Muscle of leg (tissue), 11 donors: ENCODE data around the gene GCN1. TPM values are rescaled to one million over a fixed set of nuclear protein-coding genes. Genes with fewer than 3 reads are reported as not detected.

Experiments
- DNase-seq: peaks from one replicate; pipeline ENCODE4 v3.0.0; 2013
- H3K27ac ChIP-seq: one replicate; pipeline ENCODE4 v1.5.1; 2013; ENCODE audit warnings: mild to moderate bottlenecking, low read length, control low read depth
- H3K27me3 ChIP-seq: one replicate; pipeline ENCODE4 v1.6.1; 2013; ENCODE audit warnings: low read length; ENCODE audit not compliant: control insufficient read depth, insufficient read depth
- H3K36me3 ChIP-seq: one replicate; pipeline ENCODE4 v1.6.1; 2013; ENCODE audit warnings: low read length; ENCODE audit not compliant: control insufficient read depth, insufficient read depth
- H3K4me1 ChIP-seq: one replicate; pipeline ENCODE4 v1.6.1; 2013; ENCODE audit warnings: low read length; ENCODE audit not compliant: control insufficient read depth, insufficient read depth
- H3K4me3 ChIP-seq: one replicate; pipeline ENCODE4 v1.5.1; 2013; ENCODE audit warnings: low read length, control low read depth
- H3K9me3 ChIP-seq: replicated peaks from 2 replicates; pipeline ENCODE4 v1.6.1; 2013; ENCODE audit warnings: low read depth, low read length; ENCODE audit not compliant: control insufficient read depth
- WGBS: methylation state at CpG from one replicate; pipeline ENCODE4 v1.1.5; 2013; ENCODE audit warnings: missing lambda C conversion rate; ENCODE audit not compliant: insufficient coverage; 5-methylcytosine and 5-hydroxymethylcytosine counted together
- polyA plus RNA-seq, 8 donors: library from polyadenylated mRNA; unstranded; fragments of 120-200 nt; gene quantifications; one replicate each; pipeline versions ENCODE4 v1.2.1 to v1.2.3, GENCODE V29; 2013; ENCODE audit warnings: inconsistent platforms in 1 of 8, low replicate concordance in 1 of 8; ENCODE audit not compliant: insufficient read length in 8 of 8, insufficient read depth in 1 of 8
- total RNA-seq: library from RNA; stranded (reverse); fragments of 120-200 nt; gene quantifications from one replicate; pipeline ENCODE4 v1.2.4, GENCODE V29; 2013

Gene GCN1
- total and polyA plus RNA-seq, 9 donors = 34.9 to 50.6 (median 43.5) TPM

DNA sequence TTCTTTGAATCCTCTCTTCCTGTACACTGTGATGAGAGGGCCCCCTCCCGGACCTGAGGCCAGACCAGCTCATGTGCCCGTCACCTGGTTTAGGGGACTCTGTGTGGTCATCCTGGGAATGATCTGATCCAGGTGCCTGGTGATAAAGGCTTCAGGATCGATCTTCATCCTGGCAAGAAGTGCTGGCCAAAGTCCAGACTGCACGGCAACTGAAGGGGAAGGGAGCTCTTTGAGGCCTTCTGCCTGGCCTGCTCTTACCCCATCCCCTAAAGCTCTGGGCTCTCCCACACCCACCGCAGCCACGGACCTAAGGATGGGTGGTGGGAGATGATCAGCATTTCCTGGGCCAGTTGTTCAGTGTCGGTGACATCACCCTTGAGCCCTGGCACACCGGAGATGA is 31.8 kb downstream of the GCN1 start:
- 97% methylated on average over 5 of the region's 8 CpGs for WGBS
- DNase-seq = no peak
- Histone ChIP-seq H3K27me3 (no peaks in the 10 kb centered on the region), H3K36me3 (peaks cover 78% of the 10 kb centered on the region), H3K4me1 (no peaks in the 10 kb centered on the region), H3K9me3 (no peaks in the 10 kb centered on the region), H3K4me3 (no peak overlapping the region), H3K27ac (no peak overlapping the region)

DNA sequence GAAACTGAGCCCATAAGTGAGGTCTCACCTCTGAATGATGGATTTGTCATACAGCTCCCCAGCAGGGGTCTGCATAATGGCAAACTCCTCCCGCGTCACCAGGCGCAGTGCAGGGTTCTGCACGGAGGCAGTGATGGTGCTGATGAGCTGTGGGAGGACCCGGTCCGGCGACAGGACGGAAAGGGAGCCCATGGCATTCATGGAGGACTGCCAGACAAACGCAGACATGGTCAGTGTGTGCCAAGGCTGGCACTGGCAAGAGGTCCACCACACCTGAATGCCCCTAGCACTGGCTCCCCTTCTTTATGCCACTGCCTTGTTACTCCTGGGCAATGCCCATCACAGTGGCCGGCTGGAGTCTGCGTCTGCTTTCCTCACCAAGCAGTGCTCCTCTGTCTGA is 32.7 kb downstream of the GCN1 start:
- 94% methylated on average over 11 of the region's 11 CpGs for WGBS
- no peak for DNase-seq
- no peaks in the 10 kb centered on the region for H3K9me3 ChIP-seq
- no peaks in the 10 kb centered on the region for H3K27me3 ChIP-seq
- peaks cover 77% of the 10 kb centered on the region for H3K36me3 ChIP-seq
- H3K4me3 ChIP-seq = no peak overlapping the region
- no peak overlapping the region for H3K27ac ChIP-seq
- H3K4me1 ChIP-seq = no peaks in the 10 kb centered on the region

DNA sequence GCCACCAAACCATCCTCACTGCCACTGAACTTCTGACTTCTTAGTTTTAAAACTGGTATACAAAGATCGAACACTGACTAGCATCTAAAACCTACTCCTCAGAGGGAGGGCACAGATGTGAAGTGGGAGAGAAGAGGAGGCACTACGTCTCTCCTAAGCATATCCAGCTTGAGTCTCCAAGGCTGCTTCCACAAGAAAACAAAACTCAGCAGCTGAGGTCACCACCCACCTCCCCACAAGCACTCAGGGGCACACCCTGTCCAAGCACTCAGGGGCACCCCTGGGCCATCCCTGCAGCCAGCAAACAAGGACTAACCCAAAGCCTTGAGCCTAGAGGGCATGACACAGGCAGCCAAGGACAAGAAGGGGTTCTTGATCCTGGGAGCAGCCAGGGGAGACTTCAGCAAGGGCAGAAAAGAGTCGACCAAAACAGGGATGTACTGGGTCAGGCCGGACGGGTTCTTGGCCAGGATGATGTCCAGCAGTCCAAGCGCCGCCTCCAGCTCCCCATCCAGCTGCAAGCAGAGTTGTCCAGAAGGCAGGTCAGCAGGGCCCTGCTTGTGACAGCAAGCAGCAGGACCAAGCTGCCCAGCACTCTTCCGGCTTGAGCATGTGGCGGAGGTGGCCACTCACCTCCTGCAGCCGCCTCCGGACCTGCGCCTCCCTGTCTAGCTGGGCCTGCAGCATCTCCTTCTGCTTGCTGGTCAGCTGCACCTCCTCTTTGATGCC is 34.8 kb downstream of the GCN1 start:
- H3K9me3 ChIP-seq = no peaks in the 10 kb centered on the region
- H3K4me1 ChIP-seq = no peaks in the 10 kb centered on the region
- 86% methylated on average over 10 of the region's 12 CpGs for WGBS
- DNase-seq = no peak
- H3K36me3 ChIP-seq = peaks cover 91% of the 10 kb centered on the region
- no peak overlapping the region for H3K4me3 ChIP-seq
- H3K27ac ChIP-seq = no peak overlapping the region
- no peaks in the 10 kb centered on the region for H3K27me3 ChIP-seq

DNA sequence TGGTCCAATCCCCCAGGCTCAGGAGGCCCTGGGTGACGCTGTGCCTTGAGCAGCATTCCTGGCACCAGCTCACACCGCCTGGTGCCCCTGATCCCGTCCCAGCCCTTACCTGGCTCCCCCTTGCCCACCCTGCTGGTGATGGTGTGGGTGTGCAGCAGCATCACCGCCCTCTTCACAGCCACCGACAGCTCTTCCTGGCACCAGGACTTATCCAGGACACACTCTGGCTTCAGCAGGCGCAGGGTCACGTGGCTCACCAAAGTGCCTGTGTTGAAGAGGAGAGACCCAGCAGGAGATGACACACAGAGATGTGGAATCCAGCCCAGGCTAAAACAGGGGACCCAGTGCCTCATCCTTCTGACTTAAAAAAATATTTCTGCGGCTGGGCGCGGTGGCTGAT is 36.2 kb downstream of the GCN1 start:
- no peaks in the 10 kb centered on the region for H3K4me1 ChIP-seq
- DNase-seq = no peak
- H3K9me3 ChIP-seq = no peaks in the 10 kb centered on the region
- H3K4me3 ChIP-seq = no peak overlapping the region
- H3K36me3 ChIP-seq = peaks cover 92% of the 10 kb centered on the region
- H3K27me3 ChIP-seq = no peaks in the 10 kb centered on the region
- no peak overlapping the region for H3K27ac ChIP-seq
- WGBS = 89% methylated on average over 8 of the region's 10 CpGs

DNA sequence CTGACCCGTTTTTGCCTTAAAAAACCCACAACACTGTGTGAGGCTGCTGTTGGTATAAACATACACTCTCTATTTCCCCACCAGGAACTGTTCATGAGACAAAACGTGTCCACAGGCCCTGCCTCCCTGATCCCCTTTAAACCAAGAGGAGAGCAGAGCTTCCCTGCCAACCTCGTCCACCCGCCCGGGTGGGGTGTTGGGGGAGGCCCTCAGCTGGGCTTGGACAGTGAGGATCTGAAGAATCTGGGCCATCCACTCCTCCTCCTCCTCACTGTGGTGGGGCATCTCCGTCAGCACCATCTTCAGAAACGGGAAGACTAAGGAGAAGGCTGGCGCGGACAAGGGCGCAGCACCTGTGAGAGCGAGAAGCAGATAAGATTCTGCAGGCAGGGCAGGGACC is 36.8 kb downstream of the GCN1 start:
- H3K4me3 ChIP-seq = no peak overlapping the region
- peaks cover 92% of the 10 kb centered on the region for H3K36me3 ChIP-seq
- no peaks in the 10 kb centered on the region for H3K9me3 ChIP-seq
- H3K27me3 ChIP-seq = no peaks in the 10 kb centered on the region
- H3K4me1 ChIP-seq = no peaks in the 10 kb centered on the region
- 93% methylated on average over 6 of the region's 11 CpGs for WGBS
- H3K27ac ChIP-seq = no peak overlapping the region
- DNase-seq = no peak

DNA sequence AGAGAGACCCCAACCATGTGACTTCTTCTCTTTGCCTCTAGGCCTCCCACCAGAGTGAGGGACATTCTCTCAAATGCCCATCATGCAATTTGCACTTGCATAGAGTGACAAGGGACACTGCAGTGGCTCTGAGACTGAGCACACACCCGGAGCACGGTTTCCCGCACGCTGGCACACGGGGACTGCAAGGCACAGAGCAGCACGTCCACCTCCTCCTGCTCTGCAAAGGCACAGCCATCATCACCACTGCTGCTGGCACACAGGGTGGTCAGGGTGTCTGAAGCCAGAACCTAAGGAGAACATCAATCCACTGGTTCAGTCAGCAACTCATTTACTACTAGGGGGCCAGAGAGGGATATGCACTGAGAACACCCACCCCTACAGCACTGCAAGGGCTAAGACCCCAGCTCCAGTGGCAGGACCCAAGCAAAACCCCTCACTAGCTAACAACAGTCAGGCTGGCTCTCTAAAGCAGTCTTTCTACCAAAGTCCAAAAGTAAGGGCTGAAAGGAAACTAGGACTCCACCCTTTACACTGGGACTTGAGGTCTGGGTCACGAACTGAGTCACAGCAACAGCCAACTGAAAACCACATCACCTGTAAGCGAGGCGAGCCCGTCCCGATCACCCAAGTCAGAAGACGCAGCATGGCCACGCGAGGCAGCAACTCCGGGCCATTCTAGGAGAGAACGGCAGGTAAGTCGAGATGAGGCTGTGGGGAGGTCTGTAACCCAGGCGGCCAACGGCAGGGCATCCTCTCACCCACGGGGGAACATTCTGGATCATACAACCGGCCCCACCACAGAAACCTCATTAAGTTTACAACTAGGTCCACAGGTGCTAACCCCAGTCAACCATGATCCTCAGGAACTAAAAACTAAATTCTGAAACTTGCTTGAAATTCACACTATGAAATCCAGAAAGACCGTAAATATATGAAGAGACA is 37.9 kb downstream of the GCN1 start:
- Histone ChIP-seq H3K4me3 (no peak overlapping the region), H3K36me3 (peaks cover 89% of the 10 kb centered on the region), H3K9me3 (no peaks in the 10 kb centered on the region), H3K27ac (no peak overlapping the region), H3K4me1 (no peaks in the 10 kb centered on the region), H3K27me3 (no peaks in the 10 kb centered on the region)
- WGBS = 99% methylated on average over 11 of the region's 22 CpGs
- DNase-seq = no peak

DNA sequence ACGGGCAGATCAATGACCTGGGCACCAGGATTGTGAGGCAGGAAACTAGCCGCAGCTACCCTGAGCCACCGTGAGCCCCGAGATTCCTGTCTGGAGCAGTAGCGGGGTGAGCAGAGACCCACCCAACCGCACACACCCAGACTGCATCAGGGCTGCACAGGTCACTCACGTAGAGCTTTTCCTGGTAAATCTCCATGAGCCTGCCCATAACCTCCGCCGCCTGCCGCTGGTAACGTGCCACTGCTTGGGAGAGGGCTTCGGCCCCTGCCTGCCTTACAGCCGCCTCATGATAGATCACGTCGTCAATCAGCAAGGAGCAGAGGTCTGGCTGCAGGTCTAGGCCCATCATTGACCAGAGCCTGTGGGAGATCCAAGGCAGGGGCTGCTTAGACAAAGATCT is 39.4 kb downstream of the GCN1 start:
- Histone ChIP-seq H3K27ac (no peak overlapping the region), H3K4me3 (no peak overlapping the region), H3K27me3 (no peaks in the 10 kb centered on the region), H3K4me1 (no peaks in the 10 kb centered on the region), H3K9me3 (no peaks in the 10 kb centered on the region), H3K36me3 (peaks cover 86% of the 10 kb centered on the region)
- 93% methylated on average over 15 of the region's 15 CpGs for WGBS
- no peak for DNase-seq

DNA sequence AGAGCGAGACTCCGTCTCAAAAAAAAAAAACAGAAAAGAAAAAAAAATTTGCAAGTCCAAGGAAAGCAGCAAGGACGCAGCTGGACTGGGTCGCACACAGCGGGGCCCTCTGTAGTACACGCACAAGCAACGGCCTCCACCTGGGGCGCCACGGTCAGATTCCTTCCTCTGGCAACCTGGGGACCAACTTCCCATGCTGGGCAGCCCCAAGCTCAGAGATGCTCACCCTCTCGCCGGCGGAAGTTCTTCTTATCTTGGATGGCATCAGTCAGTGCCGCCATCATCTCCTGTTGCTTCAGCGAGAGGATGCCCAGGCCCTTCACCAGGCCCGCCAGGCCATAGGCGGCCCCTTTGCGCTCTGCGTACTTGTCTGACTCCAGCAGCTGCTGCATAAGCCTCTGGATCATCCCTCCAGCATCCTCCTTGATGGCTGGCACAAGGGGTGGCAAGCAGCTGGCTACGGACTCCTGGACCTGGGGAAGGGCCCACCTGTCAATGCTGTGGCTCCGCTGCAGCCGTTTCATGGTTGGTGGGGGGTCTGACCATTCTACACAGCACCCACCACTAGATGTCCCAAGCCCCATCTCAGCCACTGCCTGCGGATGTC is 43.5 kb downstream of the GCN1 start:
- 96% methylated on average over 15 of the region's 22 CpGs for WGBS
- DNase-seq = no peak
- Histone ChIP-seq H3K36me3 (peaks cover 88% of the 10 kb centered on the region), H3K9me3 (no peaks in the 10 kb centered on the region), H3K27me3 (no peaks in the 10 kb centered on the region), H3K4me3 (no peak overlapping the region), H3K27ac (no peak overlapping the region), H3K4me1 (no peaks in the 10 kb centered on the region)

DNA sequence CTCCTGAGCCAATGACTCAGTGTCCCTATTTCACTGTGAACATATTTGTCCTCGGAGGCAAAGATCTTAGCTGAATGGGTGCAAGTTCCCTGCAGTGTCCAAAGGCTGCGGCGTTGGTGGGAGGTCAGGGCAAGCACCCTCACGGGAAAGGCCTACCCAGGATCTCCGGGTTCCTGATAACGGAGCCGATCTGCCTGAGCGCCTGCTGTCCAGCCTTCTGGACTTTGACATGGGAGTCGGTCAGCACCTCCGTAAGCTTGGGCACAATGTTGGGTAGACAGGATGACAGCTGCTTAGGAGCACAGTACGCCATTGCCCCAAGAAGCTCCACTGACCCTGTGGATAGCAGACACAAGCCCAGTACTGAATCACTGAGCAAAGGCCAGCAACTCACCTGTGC is 46.5 kb downstream of the GCN1 start:
- H3K36me3 ChIP-seq = peaks cover 82% of the 10 kb centered on the region
- H3K9me3 ChIP-seq = no peaks in the 10 kb centered on the region
- WGBS = 90% methylated on average over 11 of the region's 11 CpGs
- no peak overlapping the region for H3K4me3 ChIP-seq
- H3K4me1 ChIP-seq = no peaks in the 10 kb centered on the region
- H3K27me3 ChIP-seq = no peaks in the 10 kb centered on the region
- H3K27ac ChIP-seq = no peak overlapping the region
- no peak for DNase-seq

DNA sequence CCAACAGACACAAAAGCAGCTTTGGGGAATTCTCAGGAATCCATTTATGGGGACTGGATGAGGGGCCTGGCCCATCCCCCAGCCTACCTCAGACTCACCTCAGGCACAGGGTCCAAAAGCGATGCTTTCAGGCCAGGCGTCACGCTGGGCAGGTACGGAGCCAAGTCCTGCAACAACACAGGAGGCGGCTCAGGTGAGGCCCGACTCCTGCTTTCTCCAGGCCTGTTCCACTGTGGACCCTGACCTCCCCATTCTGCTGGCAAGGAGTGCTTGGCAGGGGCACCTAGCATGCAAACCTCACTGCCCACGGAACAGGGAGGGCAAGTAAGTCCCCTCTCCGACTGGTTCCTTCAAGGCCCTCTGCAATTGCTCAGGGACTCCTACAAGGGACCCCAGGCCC is 49.4 kb downstream of the GCN1 start:
- H3K36me3 ChIP-seq = peaks cover 88% of the 10 kb centered on the region
- no peaks in the 10 kb centered on the region for H3K9me3 ChIP-seq
- no peak for DNase-seq
- no peak overlapping the region for H3K4me3 ChIP-seq
- no peak overlapping the region for H3K27ac ChIP-seq
- no peaks in the 10 kb centered on the region for H3K27me3 ChIP-seq
- no peaks in the 10 kb centered on the region for H3K4me1 ChIP-seq
- 99% methylated on average over 7 of the region's 8 CpGs for WGBS
